Astrocyte (in vitro differentiated cells and primary cell): Measurements from ENCODE around the gene PSENEN.

Experiments
- CTCF ChIP-seq: IDR thresholded peaks from 2 replicates; pipeline ENCODE4 v1.5.1; 2011; ENCODE audit warnings: low read depth, mild to moderate bottlenecking, inconsistent platforms, low read length, moderate library complexity; ENCODE audit not compliant: insufficient read depth
- EZH2 ChIP-seq: IDR thresholded peaks from 2 replicates; pipeline ENCODE4 v1.6.1; 2012; ENCODE audit warnings: mild to moderate bottlenecking, low read length, inconsistent platforms; ENCODE audit not compliant: insufficient read depth

- TF ChIP-seq CTCF (no peak), EZH2 (no peak)
These were observed 30.8 kb downstream of the PSENEN start for GRCh38 chr19:35776102-35776788.
